ENCODE results near the gene ALPG.

ALPG gene

GRCh38 chr2:232458661-232459418, 52.2 kb downstream of the ALPG start:
- no peak for DNase-seq

- no peak for DNase-seq
Measured at GRCh38 chr2:232459419-232460035, 52.9 kb downstream of the ALPG start.

- DNase-seq, result no peak
Measured at GRCh38 chr2:232460171-232460570, 53.5 kb downstream of the ALPG start.

Data from right kidney (tissue), 1 donor.